ENCODE results near the gene LIPG. TPM values are rescaled to one million over a fixed set of nuclear protein-coding genes. Genes with fewer than 3 reads are reported as not detected.
"Not testable (repeated sequence)": the region's sequence is repeated elsewhere in the genome, so short reads cannot be mapped to it uniquely, and the experiment has no call there.

The LIPG gene
- total RNA-seq: under 1 TPM; 0.51 to 0.93 TPM

GRCh38 chr18:49561289-49562193, at the start of gene LIPG:
TSS of gene LIPG (plus strand) at chr18:49562057. CDS start at chr18:49562309, 252 bp downstream.
- H3K27ac ChIP-seq: no peak within 1 kb of the TSS
- H3K4me3 ChIP-seq: peak within 1 kb of the TSS; percentile 18 to 39
- H3K4me1 ChIP-seq: peaks cover 0 to 28% of the 10 kb centered on the region in 2 donors
- DNase-seq (ENCODE audit: low spot score): no peak
- no peaks in the 10 kb centered on the region for H3K9me3 ChIP-seq
- H3K36me3 ChIP-seq: no peaks in the 10 kb centered on the region
- no peak for TF ChIP-seq CTCF (IDR thresholded peaks at IDR 0.05)
- peaks cover 13 to 29% of the 10 kb centered on the region in 2 donors for H3K27me3 ChIP-seq

- H3K36me3 ChIP-seq; H3K4me3 ChIP-seq; DNase-seq (ENCODE audit: low spot score); H3K4me1 ChIP-seq; H3K27me3 ChIP-seq; H3K27ac ChIP-seq; H3K9me3 ChIP-seq: not testable (repeated sequence)
Observed at GRCh38 chr18:49512876-49513275, 49.0 kb upstream of the LIPG start.

- no peak overlapping the region for H3K4me3 ChIP-seq
- no peaks in the 10 kb centered on the region for H3K4me1 ChIP-seq
- no peaks in the 10 kb centered on the region for H3K27me3 ChIP-seq
- no peaks in the 10 kb centered on the region for H3K36me3 ChIP-seq
- no peak for TF ChIP-seq CTCF (IDR thresholded peaks at IDR 0.05)
- DNase-seq (ENCODE audit: low spot score): no peak
- peak overlapping the region in 1 of 2 donors; percentile 4 for H3K27ac ChIP-seq
- H3K9me3 ChIP-seq: no peaks in the 10 kb centered on the region
Observed at GRCh38 chr18:49514577-49514976, 47.3 kb upstream of the LIPG start.

- not testable (repeated sequence) for H3K4me3 ChIP-seq; DNase-seq (ENCODE audit: low spot score); H3K36me3 ChIP-seq; H3K27me3 ChIP-seq; H3K4me1 ChIP-seq; H3K9me3 ChIP-seq
- peak overlapping the region in 1 of 2 donors; percentile 4 for H3K27ac ChIP-seq
Observed at GRCh38 chr18:49515003-49515402, 46.9 kb upstream of the LIPG start.

GRCh38 chr18:49515516-49515915, 46.3 kb upstream of the LIPG start:
- TF ChIP-seq CTCF (IDR thresholded peaks at IDR 0.05): no peak
- no peak overlapping the region for H3K4me3 ChIP-seq
- H3K36me3 ChIP-seq: no peaks in the 10 kb centered on the region
- DNase-seq (ENCODE audit: low spot score): no peak
- no peaks in the 10 kb centered on the region for H3K4me1 ChIP-seq
- no peak overlapping the region for H3K27ac ChIP-seq
- no peaks in the 10 kb centered on the region for H3K9me3 ChIP-seq
- H3K27me3 ChIP-seq: no peaks in the 10 kb centered on the region

- Histone ChIP-seq H3K4me1 (no peaks in the 10 kb centered on the region), H3K36me3 (no peaks in the 10 kb centered on the region), H3K27me3 (no peaks in the 10 kb centered on the region), H3K4me3 (no peak overlapping the region), H3K9me3 (no peaks in the 10 kb centered on the region), H3K27ac (no peak overlapping the region)
- no peak for DNase-seq (ENCODE audit: low spot score)
- TF ChIP-seq CTCF (IDR thresholded peaks at IDR 0.05): no peak
Observed at GRCh38 chr18:49517483-49517882, 44.4 kb upstream of the LIPG start.
